Endothelial cell of umbilical vein (primary cell): ENCODE measurements around the gene IRAK1BP1. TPM values are rescaled to one million over a fixed set of nuclear protein-coding genes. Genes with fewer than 3 reads are reported as not detected.

Experiments
- BruUV-seq: library from RNA; stranded (reverse); fragments of 400-500 nt; replicated peaks from 2 replicates; lab custom pipeline; 2021; lab: Mats Ljungman, UMichigan
- CTCF ChIA-PET: fragments of 300-600, 350-600 bp; sonication (Branson Sonifier 250); formaldehyde crosslinking; loops from one replicate; lab custom pipeline; 2021; ENCODE audit warnings: antibody characterized with exemption, inconsistent platforms; lab: Charles Lee
- POLR2A ChIA-PET: fragments of 300-600, 350-600 bp; sonication (Branson Sonifier 250); formaldehyde crosslinking; loops from one replicate; lab custom pipeline; 2021; ENCODE audit warnings: antibody characterized with exemption, inconsistent platforms; lab: Charles Lee
- DNase-seq: peaks from one replicate; pipeline ENCODE4 v3.0.0-alpha.2; 2011; ENCODE audit warnings: low read depth, low spot score
- FAIRE-seq: peaks from 2 replicates; lab custom pipeline; 2011; peaks lifted over from hg19 to GRCh38; lab: Jason Lieb, UNC
- H2AFZ ChIP-seq: 2 replicates; pipeline ENCODE4 v1.6.0; 2012; ENCODE audit warnings: low read depth, low read length, control low read depth, inconsistent platforms
- H3K27ac ChIP-seq: 2 replicates; pipeline ENCODE4 v1.5.1; 2011; ENCODE audit warnings: low read depth, mild to moderate bottlenecking, control low read depth, low read length, moderate library complexity; ENCODE audit not compliant: insufficient read depth
- H3K27me3 ChIP-seq, 2 experiments: 2 replicates each; pipeline versions ENCODE4 v1.6.0 to v1.6.1; 2011; ENCODE audit warnings: low read length in 2 of 2, mixed read lengths in 1 of 2; ENCODE audit not compliant: control insufficient read depth in 2 of 2, insufficient read depth in 2 of 2
- H3K36me3 ChIP-seq, 2 experiments: 2 replicates in 1 of 2; 3 replicates in 1 of 2; pipeline ENCODE4 v1.5.1; 2011; ENCODE audit warnings: low read length in 2 of 2, mild to moderate bottlenecking in 1 of 2, moderate library complexity in 1 of 2; ENCODE audit not compliant: control insufficient read depth in 2 of 2, insufficient read depth in 2 of 2; ENCODE audit errors: extremely low read depth in 1 of 2
- H3K4me1 ChIP-seq: 3 replicates; pipeline ENCODE4 v1.5.1; 2011; ENCODE audit warnings: mild to moderate bottlenecking, low read length; ENCODE audit not compliant: control insufficient read depth, insufficient read depth; ENCODE audit errors: extremely low read depth
- H3K4me2 ChIP-seq: 2 replicates; pipeline ENCODE4 v1.6.1; 2011; ENCODE audit warnings: low read length, control low read depth, mixed read lengths; ENCODE audit not compliant: insufficient read depth
- H3K4me3 ChIP-seq, 3 experiments: fragments of 200-600 bp in 1 of 3; sonication (generic), shearing (Covaris generic) in 1 of 3; replicated peaks in 1 of 3; 2 replicates each; pipeline ENCODE4 v1.5.1; 2011 to 2016; ENCODE audit warnings: control low read depth in 3 of 3, low read length in 3 of 3, mild to moderate bottlenecking in 2 of 3, inconsistent platforms in 1 of 3, low read depth in 1 of 3, moderate library complexity in 1 of 3; ENCODE audit not compliant: insufficient read depth in 1 of 3
- H3K79me2 ChIP-seq: 2 replicates; pipeline ENCODE4 v1.6.0; 2012; ENCODE audit warnings: low read length, inconsistent platforms; ENCODE audit not compliant: control insufficient read depth, insufficient read depth
- H3K9ac ChIP-seq: replicated peaks from 2 replicates; pipeline ENCODE3; 2011; ENCODE audit warnings: low read length, control low read depth; ENCODE audit not compliant: insufficient read depth; ENCODE audit errors: extremely low read depth
- H3K9me1 ChIP-seq: replicated peaks from 3 replicates; pipeline ENCODE4 v1.6.0; 2011; ENCODE audit warnings: mild to moderate bottlenecking, low read length; ENCODE audit not compliant: control insufficient read depth, insufficient read depth; ENCODE audit errors: extremely low read depth
- H3K9me3 ChIP-seq: replicated peaks from 2 replicates; pipeline ENCODE4 v1.5.1; 2012; ENCODE audit warnings: low read length, inconsistent platforms; ENCODE audit not compliant: control insufficient read depth, insufficient read depth
- H4K20me1 ChIP-seq: replicated peaks from 2 replicates; pipeline ENCODE3; 2011; ENCODE audit warnings: mild to moderate bottlenecking, low read length; ENCODE audit not compliant: control insufficient read depth, insufficient read depth; ENCODE audit errors: extremely low read depth
- EZH2 ChIP-seq: IDR thresholded peaks from 2 replicates; pipeline ENCODE4 v1.6.1; 2012; ENCODE audit warnings: borderline replicate concordance, low read depth, mild to moderate bottlenecking, moderate library complexity, low read length, inconsistent platforms; ENCODE audit not compliant: severe bottlenecking
- FOS ChIP-seq: IDR thresholded peaks from 2 replicates; pipeline ENCODE4 v1.6.1; 2011; ENCODE audit warnings: mild to moderate bottlenecking, low read length, moderate library complexity, borderline replicate concordance; ENCODE audit not compliant: insufficient read depth
- GATA2 ChIP-seq: IDR thresholded peaks from 2 replicates; pipeline ENCODE4 v1.7.0; 2011; ENCODE audit warnings: low read depth, mild to moderate bottlenecking, moderate library complexity, mixed read lengths, low read length; ENCODE audit not compliant: insufficient read length, insufficient read depth
- JUN ChIP-seq: IDR thresholded peaks from 2 replicates; pipeline ENCODE4 v1.6.1; 2011; ENCODE audit warnings: borderline replicate concordance, low read depth; ENCODE audit not compliant: insufficient read length, insufficient read depth
- MAX ChIP-seq: IDR thresholded peaks from 2 replicates; pipeline ENCODE4 v1.6.1; 2011; ENCODE audit not compliant: insufficient read depth, insufficient read length
- MYC ChIP-seq: IDR thresholded peaks from one replicate; pipeline ENCODE4 v1.6.1; 2011; ENCODE audit warnings: mild to moderate bottlenecking, low read depth, low read length
- POLR2A ChIP-seq: IDR thresholded peaks from 2 replicates; pipeline ENCODE4 v1.6.1; 2012; ENCODE audit warnings: low read depth, mild to moderate bottlenecking, control low read depth, low read length
- POLR2AphosphoS5 ChIP-seq: IDR thresholded peaks from 2 replicates; pipeline ENCODE4 v1.6.1; 2012; ENCODE audit warnings: low read depth, mild to moderate bottlenecking, control low read depth, low read length, moderate library complexity; ENCODE audit not compliant: insufficient read depth
- dilution Hi-C: fragments of 300-500 bp; cut with MboI; formaldehyde crosslinking; loops from one replicate; pipeline ENCODE4 v1.15.0; 2019; ENCODE audit warnings: low sequenced_read_pairs; ENCODE audit not compliant: extremely low pct_ligation_motif_present
- intact Hi-C: fragments of 100-400 bp; cut with micrococcal nuclease; formaldehyde crosslinking; loops from one replicate; pipeline ENCODE4 v1.10.0; 2022
- polyA plus RNA-seq, 4 experiments: library from polyadenylated mRNA; depleted of rRNA in 3 of 4; stranded (reverse) in 3 of 4; unstranded in 1 of 4; fragments of >200 nt; gene quantifications; 2 replicates each; pipeline versions ENCODE4 v1.2.1 to v1.2.3, GENCODE V29; 2011 to 2012; ENCODE audit warnings: missing spikeins in 1 of 4
- total RNA-seq: library from RNA; stranded (reverse); gene quantifications from 2 replicates; pipeline ENCODE4 v1.2.3, GENCODE V29; 2021
- TF ChIP-seq, protein P1 (sequence below), 2 donors: IDR thresholded peaks; 1 replicate in 1 of 2; 2 replicates in 1 of 2; pipeline ENCODE4 v1.5.1; 2011; ENCODE audit warnings: low read length in 2 of 2, mild to moderate bottlenecking in 2 of 2, moderate library complexity in 2 of 2, control low read depth in 1 of 2, inconsistent platforms in 1 of 2, low read depth in 1 of 2; ENCODE audit not compliant: insufficient read depth in 1 of 2; ENCODE audit errors: extremely low read depth in 1 of 2

Gene IRAK1BP1
- total and polyA plus RNA-seq, 2 donors (not counting 3 experiments of a cell fraction or from before 2014, with no cell fraction given): 1.8 to 3.0 TPM

GRCh38 chr6:78911218-78911940 is 44.0 kb downstream of the IRAK1BP1 start:
- Histone ChIP-seq H4K20me1 (no peaks in the 10 kb centered on the region), H2AFZ (peak overlapping the region; percentile 97), H3K27ac (no peak overlapping the region), H3K4me2 (peak overlapping the region; percentile 90), H3K9me1 (no peaks in the 10 kb centered on the region), H3K36me3 (no peaks in the 10 kb centered on the region), H3K79me2 (no peaks in the 10 kb centered on the region), H3K9me3 (no peaks in the 10 kb centered on the region), H3K27me3 (no peaks in the 10 kb centered on the region), H3K4me1 (peaks cover 8% of the 10 kb centered on the region), H3K9ac (no peak overlapping the region), H3K4me3 (peak overlapping the region in 1 of 3 experiments; percentile 59)
- CTCF ChIA-PET: interaction anchor here (2.0 kb wide), 1 partner anchor 13 kb away, joined by 4 read pairs; no protein-coding TSS in a partner anchor
- no TSS peak for BruUV-seq
- DNase-seq (no peak), FAIRE-seq (no peak)
- intact Hi-C loops (no loop called here), dilution Hi-C loops (no loop called here)
- POLR2A ChIA-PET: no interaction called here
- TF ChIP-seq, protein P1, sequence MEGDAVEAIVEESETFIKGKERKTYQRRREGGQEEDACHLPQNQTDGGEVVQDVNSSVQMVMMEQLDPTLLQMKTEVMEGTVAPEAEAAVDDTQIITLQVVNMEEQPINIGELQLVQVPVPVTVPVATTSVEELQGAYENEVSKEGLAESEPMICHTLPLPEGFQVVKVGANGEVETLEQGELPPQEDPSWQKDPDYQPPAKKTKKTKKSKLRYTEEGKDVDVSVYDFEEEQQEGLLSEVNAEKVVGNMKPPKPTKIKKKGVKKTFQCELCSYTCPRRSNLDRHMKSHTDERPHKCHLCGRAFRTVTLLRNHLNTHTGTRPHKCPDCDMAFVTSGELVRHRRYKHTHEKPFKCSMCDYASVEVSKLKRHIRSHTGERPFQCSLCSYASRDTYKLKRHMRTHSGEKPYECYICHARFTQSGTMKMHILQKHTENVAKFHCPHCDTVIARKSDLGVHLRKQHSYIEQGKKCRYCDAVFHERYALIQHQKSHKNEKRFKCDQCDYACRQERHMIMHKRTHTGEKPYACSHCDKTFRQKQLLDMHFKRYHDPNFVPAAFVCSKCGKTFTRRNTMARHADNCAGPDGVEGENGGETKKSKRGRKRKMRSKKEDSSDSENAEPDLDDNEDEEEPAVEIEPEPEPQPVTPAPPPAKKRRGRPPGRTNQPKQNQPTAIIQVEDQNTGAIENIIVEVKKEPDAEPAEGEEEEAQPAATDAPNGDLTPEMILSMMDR (IDR thresholded peaks at IDR 0.05; ENCODE audit: extremely low read depth in 1 of 2, insufficient read depth in 1 of 2, low read depth in 1 of 2, low read length in 2 of 2): no peak
- TF ChIP-seq FOS (no peak), MYC (no peak), GATA2 (no peak), JUN (no peak), MAX (no peak), POLR2A (no peak), EZH2 (no peak), POLR2AphosphoS5 (no peak)
